HG02943 (cell line): ENCODE results near the gene GLDN.

Source experiments
- ATAC-seq: cut with Tn5 transposase; IDR thresholded peaks from one replicate; pipeline ENCODE4 v1.9.1; 2021; ENCODE audit warnings: mild to moderate bottlenecking, low read depth, moderate library complexity; ENCODE audit not compliant: unreplicated experiment

The GLDN gene

DNA sequence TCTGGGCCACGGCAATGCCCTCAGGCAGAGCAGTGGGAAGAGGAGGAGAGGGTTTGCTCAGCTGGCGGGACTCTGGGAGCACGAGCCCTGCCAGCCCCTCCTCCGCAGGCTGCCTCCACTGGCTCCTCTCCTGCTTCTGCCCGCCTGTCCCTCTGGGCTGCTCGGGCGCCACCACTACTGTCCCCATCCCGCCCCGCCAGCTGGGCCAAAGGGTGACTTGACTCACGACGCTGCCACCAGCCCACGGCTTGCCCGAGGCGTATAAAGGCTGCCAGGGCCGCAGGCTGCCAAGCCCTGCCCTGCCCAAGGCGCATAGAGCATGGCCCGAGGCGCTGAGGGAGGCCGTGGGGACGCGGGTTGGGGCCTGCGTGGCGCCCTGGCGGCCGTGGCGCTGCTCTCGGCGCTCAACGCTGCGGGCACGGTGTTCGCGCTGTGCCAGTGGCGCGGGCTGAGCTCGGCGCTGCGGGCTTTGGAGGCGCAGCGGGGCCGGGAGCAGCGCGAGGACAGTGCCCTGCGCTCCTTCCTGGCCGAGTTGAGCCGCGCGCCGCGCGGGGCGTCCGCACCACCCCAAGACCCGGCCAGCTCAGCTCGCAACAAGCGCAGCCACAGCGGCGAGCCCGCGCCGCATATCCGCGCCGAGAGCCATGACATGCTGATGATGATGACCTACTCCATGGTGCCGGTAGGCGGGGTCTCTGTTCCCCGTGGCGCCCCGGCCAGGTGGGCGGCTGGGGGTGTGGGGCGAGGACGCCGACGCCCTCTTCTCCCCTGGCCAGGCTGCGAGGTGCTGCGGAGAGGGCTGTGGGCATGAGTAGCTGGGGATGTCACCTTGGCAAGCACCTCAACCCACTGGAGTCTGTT is at the start of gene GLDN:
GLDN (plus strand) TSS at position 290 of the 861 bp plus-strand sequence; CDS start at position 320, 30 bp downstream.
- no peak for ATAC-seq

GRCh38 chr15:51298620-51299019 is 42.8 kb upstream of the GLDN start:
- no peak for ATAC-seq

GRCh38 chr15:51299187-51300015 is 42.1 kb upstream of the GLDN start:
- ATAC-seq = no peak

DNA sequence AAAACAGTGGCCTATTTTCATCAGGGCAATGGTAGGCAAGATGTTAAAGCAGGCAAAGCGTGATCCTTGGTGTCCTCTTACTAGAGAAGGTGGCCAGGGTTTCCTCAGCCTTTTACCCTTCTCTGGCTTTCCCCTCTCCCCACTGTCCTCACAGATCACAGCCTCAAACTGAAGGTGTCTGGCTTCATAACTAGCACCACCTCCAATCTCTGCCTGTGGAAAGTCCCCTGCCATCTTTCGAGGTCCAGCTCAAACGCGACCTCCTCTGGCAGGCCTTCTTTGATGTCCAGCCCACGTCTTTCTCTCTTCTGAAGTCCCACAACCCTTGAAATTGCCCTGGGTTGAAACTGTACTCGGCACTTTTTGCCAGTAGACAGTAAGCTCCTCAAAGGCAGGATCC is 39.0 kb upstream of the GLDN start:
- no peak for ATAC-seq

DNA sequence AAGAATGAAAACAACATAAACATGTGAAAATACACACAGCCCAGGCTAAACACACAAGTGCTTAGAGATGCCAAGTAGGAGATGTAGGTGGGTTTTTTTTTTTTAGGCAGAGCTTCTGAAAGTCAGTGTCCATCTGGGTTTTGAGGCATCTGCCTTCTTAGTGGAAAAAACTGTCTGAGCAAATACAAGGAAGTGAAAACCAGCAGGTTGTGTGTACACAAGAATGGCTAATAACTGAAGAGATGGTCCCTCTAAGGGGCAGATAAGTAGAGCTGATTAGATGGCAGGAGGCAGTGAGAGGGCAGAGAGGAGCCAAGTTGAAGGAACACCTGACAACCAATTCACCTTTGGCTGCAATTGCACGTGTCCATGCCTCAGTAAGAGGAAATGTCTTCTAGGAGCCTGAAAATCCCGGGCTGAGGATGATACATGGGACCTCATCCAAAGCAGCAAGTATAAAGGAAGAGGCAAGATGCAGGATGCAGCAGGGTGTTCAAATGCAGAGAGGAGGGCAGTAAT is 37.9 kb upstream of the GLDN start:
- no peak for ATAC-seq

GRCh38 chr15:51307325-51307724 is 34.1 kb upstream of the GLDN start:
- ATAC-seq = no peak

DNA sequence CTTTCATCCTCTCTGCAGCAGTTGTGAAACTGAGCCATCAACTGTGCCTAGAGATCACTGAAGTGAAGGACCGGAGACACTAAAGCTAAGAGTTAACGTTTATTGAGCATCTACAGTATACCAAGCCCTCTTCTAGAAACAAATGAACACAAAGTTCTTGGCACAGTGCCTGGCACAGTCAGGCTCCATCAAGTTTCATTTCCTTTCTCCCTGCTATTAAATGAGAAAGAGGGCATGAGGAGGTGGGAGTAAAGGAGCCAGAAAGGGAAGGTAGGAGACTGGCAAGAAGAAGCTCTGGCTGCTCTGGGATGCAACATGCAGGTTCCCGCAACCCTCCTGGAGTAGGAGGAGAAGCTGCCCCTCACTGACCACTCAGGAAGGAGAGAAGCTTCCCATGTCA is 33.6 kb upstream of the GLDN start:
- ATAC-seq = no peak

- no peak for ATAC-seq
These were observed 31.4 kb upstream of the GLDN start for GRCh38 chr15:51310064-51310463.

GRCh38 chr15:51311510-51311909 is 29.9 kb upstream of the GLDN start:
- ATAC-seq = no peak

GRCh38 chr15:51312166-51313073 is 29.0 kb upstream of the GLDN start:
- no peak for ATAC-seq

DNA sequence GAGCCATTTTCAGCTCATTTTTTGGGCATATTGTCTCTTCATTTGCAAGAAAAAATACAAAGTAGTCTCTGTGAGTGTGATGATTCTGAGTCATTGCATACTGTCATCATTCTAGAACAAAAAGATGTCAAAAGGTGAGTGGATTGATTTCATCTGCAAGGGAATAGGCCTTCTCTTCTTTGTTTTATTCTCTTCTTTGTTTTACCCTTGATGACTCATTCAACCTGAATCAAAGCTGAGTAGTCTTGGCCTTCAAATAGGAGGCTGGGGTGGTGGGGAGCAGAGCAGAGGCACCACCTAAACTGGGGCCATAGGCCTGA is 28.4 kb upstream of the GLDN start:
- no peak for ATAC-seq

- ATAC-seq = no peak
These were observed 27.7 kb upstream of the GLDN start for GRCh38 chr15:51313644-51314280.

DNA sequence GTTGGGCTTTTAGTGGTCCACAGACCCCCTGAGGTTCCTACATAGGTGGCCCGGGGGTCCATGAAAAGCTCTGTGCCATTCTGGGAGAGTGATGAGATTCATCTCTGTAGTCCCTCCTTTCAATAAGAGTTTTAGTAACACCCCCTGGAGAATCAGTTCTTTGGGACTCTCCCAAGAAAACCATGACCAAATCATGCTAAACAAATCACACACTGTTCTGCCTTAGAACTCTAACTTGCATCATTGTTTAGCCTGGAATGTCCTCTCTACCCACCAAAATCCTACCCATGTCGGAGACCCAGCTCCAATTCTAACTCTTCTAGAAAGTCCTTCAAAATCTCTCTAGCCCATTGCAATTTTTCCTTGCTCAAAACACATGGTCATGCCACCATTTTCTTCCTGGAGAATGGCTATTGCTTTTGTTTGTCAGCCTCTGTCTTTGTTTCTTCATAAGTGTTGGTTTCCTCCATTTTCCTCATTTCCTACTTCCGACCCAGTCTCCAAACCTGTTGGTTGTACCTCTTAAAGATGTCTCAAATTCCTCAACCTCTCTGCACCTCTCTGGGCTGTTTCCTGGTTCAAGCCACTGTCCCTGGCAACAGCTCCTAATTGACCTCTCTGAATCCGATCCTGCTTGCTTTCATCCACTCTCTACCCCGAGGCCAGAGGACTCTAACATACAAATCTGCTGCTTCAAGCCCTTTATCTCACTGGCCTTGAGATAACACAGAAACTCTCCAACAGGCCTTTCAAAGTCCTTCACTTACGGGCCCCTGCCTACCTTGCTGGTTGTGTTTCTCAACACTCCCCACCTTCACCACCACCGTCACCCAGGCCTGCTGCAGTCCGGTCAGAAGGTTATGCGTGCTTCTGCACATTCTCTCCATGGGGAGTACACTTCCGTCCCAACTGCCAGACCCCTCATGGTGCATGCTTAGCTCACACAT is 26.8 kb upstream of the GLDN start:
- no peak for ATAC-seq

- no peak for ATAC-seq
These were observed 25.7 kb upstream of the GLDN start for GRCh38 chr15:51315726-51316125.

DNA sequence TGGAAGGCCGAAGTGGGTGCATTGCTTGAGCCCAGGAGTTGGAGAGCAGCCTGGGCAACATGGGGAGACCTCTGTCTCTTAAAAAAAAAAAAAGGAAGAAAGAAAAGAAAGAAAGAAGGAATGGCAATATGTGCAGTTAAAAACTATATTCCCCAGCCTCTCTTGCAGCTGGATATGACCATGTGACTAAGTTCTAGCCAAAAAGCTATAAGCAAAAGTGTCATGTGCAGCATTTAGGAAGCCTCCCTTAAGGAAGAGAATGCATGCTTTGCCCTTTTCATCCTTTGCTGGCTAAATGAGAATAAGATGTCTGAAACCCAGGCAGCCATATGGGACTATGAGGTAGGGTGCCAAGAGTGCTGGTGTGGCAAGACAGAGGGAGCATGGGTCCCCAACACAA is 24.8 kb upstream of the GLDN start:
- no peak for ATAC-seq

DNA sequence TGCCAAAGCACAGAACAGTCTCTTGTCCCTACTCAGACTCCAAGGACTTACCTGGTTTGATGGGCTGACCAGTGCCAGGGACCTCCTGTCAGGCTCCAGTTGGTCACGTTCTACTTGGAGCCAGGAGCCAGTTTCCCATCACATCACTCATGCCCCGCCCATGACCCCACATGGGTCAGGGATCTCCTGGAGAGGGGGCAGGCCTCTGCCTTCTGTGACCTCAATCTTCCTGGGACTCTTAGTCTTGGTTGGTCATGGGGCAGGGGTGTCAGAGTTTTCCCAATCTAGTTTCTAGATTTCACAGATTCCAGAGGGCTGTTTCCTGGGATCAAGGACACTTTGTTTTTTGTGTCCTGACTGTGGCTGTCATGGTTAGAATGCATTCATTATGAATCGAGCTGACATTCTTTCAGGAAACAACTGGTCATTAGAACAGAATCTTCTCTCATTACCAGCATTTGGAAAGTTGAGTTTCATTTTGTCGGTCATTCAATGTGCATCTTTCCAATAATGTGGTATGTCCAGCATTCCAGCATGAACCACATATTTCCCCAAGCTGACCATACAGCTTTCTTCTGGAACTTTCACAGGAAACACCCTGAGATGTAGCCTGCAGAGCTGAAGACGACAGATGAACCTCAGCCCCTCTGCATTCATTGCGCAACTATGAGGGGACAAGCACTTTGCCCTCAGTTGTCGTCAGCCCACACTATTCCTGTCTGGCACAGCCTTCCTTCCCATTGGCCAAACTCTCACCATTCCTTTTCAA is 22.9 kb upstream of the GLDN start:
- no peak for ATAC-seq

- ATAC-seq = no peak
These were observed 21.9 kb upstream of the GLDN start for GRCh38 chr15:51319539-51319938.

DNA sequence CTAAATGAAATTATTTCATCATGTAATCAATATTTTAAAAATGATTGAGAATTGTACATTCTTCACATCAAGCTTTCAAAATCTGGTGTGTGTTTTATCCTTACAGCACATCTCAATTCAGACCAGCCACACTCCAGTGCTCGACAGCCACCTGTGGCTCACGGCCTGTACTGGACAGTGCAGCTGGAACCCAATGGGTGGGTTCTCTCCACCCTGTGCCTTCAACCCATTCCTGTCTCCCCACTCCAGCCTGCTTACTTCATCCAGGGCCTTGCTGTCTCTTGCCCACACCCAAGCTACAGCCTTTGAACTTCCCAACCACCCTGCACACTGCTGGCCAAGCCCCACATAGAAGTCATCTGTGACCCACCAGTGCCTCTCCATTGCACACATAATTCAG is 20.6 kb upstream of the GLDN start:
- ATAC-seq = no peak
